SU-DHL-6 (cell line): ENCODE data around the gene DERL3.

ENCODE experiments used
- CTCF ChIP-seq: fragments of 200-600 bp; sonication (generic); IDR thresholded peaks from one replicate; pipeline ENCODE4 v1.5.1; 2017; ENCODE audit warnings: antibody characterized with exemption, mild to moderate bottlenecking, low read length, moderate library complexity; ENCODE audit not compliant: insufficient read depth, poor library complexity, severe bottlenecking
- EZH2phosphoT487 ChIP-seq: fragments of 200-600 bp; sonication (generic), shearing (Covaris generic); conservative IDR thresholded peaks from 2 replicates; pipeline ENCODE4 v1.6.1; 2018; ENCODE audit warnings: mild to moderate bottlenecking, antibody characterized with exemption, low read length, moderate library complexity, mixed read lengths

- TF ChIP-seq CTCF (no peak), EZH2phosphoT487 (no peak)
Observed at GRCh38 chr22:23859201-23859600, 20.4 kb upstream of the DERL3 start.
